SK-N-SH (cell line): Measurements from ENCODE around the gene ARHGAP1.

ENCODE experiments used
- CTCF ChIP-seq: fragments of 200-600 bp; sonication (generic); IDR thresholded peaks from 2 replicates; pipeline ENCODE4 v1.6.1; 2017; ENCODE audit warnings: antibody characterized with exemption, mild to moderate bottlenecking, moderate library complexity
- ELF1 ChIP-seq: IDR thresholded peaks from 2 replicates; pipeline ENCODE4 v1.4.0; 2012
- EP300 ChIP-seq, 2 experiments: IDR thresholded peaks; 2 replicates each; pipeline versions ENCODE4 v1.4.0 to v1.6.1; 2012; ENCODE audit warnings: borderline replicate concordance in 1 of 2, low read depth in 1 of 2, low read length in 1 of 2
- EZH2phosphoT487 ChIP-seq: fragments of 200-600 bp; sonication (generic); IDR thresholded peaks from 2 replicates; pipeline ENCODE4 v1.6.1; 2017; ENCODE audit warnings: low read depth, mixed run types, mild to moderate bottlenecking, antibody characterized with exemption, moderate library complexity, borderline replicate concordance
- MXI1 ChIP-seq: IDR thresholded peaks from 2 replicates; pipeline ENCODE4 v1.6.1; 2012; ENCODE audit warnings: mild to moderate bottlenecking, low read depth, low read length, improper control_type of control experiment
- NFIC ChIP-seq: IDR thresholded peaks from 2 replicates; pipeline ENCODE4 v1.4.0; 2012; ENCODE audit warnings: borderline replicate concordance
- REST ChIP-seq: IDR thresholded peaks from 2 replicates; pipeline ENCODE4 v1.6.1; 2012; ENCODE audit warnings: mild to moderate bottlenecking, low read depth, low read length, moderate library complexity
- RFX5 ChIP-seq: IDR thresholded peaks from 2 replicates; pipeline ENCODE4 v1.6.1; 2012; ENCODE audit warnings: mild to moderate bottlenecking, improper control_type of control experiment, low read length
- TCF12 ChIP-seq: IDR thresholded peaks from 2 replicates; pipeline ENCODE4 v1.4.0; 2012
- TF ChIP-seq, protein P1 (sequence below): IDR thresholded peaks from 2 replicates; pipeline ENCODE4 v1.4.0; 2012; ENCODE audit warnings: low read depth, borderline replicate concordance
- TF ChIP-seq, protein P2 (sequence below): IDR thresholded peaks from 2 replicates; pipeline ENCODE4 v1.4.0; 2012; ENCODE audit warnings: low read depth
- TF ChIP-seq, protein P3 (sequence below): IDR thresholded peaks from 2 replicates; pipeline ENCODE4 v1.4.0; 2012; ENCODE audit warnings: low read depth, borderline replicate concordance

DNA sequence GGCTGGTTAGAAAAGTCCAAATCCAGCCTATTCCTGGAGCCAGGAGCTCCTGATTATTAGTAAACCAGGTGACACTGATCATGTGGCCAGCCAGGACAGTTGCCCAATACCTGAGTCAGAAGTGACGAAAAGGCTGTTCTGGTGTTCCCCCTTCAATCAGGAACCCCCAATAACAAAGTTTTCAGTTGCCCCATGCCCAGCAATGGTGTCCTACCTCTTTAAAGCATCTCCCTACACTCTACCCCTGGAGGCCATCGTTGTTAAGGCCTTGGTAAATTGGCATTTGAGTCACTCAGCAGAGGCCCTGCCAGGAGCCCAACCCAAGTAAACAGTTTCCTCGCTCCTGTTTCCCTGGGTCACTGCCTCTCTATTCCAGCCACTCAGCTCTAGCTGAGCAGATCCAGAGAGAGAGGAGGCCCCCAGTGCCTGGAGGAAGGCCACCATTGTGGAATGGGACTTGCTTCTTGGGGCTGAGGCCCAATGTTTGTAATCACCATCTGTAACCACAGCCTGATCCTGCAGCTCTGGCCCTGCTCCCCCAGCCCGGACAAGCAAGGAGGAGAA, 25.0 kb downstream of the ARHGAP1 start:
- TF ChIP-seq CTCF (no peak), REST (no peak), NFIC (no peak), EZH2phosphoT487 (no peak), ELF1 (no peak), TCF12 (no peak), MXI1 (no peak), RFX5 (no peak), EP300 (IDR thresholded peaks at IDR 0.05; ENCODE audit: borderline replicate concordance in 1 of 2, low read depth in 1 of 2, low read length in 1 of 2) (no peak)
- TF ChIP-seq, protein P1, sequence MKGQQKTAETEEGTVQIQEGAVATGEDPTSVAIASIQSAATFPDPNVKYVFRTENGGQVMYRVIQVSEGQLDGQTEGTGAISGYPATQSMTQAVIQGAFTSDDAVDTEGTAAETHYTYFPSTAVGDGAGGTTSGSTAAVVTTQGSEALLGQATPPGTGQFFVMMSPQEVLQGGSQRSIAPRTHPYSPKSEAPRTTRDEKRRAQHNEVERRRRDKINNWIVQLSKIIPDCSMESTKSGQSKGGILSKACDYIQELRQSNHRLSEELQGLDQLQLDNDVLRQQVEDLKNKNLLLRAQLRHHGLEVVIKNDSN = no peak
- TF ChIP-seq, protein P2, sequence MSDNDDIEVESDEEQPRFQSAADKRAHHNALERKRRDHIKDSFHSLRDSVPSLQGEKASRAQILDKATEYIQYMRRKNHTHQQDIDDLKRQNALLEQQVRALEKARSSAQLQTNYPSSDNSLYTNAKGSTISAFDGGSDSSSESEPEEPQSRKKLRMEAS = no peak
- TF ChIP-seq, protein P3, sequence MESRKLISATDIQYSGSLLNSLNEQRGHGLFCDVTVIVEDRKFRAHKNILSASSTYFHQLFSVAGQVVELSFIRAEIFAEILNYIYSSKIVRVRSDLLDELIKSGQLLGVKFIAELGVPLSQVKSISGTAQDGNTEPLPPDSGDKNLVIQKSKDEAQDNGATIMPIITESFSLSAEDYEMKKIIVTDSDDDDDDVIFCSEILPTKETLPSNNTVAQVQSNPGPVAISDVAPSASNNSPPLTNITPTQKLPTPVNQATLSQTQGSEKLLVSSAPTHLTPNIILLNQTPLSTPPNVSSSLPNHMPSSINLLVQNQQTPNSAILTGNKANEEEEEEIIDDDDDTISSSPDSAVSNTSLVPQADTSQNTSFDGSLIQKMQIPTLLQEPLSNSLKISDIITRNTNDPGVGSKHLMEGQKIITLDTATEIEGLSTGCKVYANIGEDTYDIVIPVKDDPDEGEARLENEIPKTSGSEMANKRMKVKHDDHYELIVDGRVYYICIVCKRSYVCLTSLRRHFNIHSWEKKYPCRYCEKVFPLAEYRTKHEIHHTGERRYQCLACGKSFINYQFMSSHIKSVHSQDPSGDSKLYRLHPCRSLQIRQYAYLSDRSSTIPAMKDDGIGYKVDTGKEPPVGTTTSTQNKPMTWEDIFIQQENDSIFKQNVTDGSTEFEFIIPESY = no peak
